Upper lobe of left lung (tissue), 6 donors: ENCODE measurements around the gene PLEKHA5. TPM values are rescaled to one million over a fixed set of nuclear protein-coding genes. Genes with fewer than 3 reads are reported as not detected.
"Not testable (repeated sequence)": the region's sequence is repeated elsewhere in the genome, so short reads cannot be mapped to it uniquely, and the experiment has no call there.

ENCODE experiments used
- ATAC-seq, 2 donors: fragments of 200-7000 bp; cut with Tn5 transposase; one replicate each; pipeline ENCODE4 v1.9.1; 2022; ENCODE audit warnings: mild to moderate bottlenecking in 2 of 2, moderate library complexity in 2 of 2; ENCODE audit not compliant: low FRiP score in 2 of 2
- DNase-seq, 2 donors: peaks; one replicate each; pipeline ENCODE4 v3.0.0-alpha.2; 2019 to 2020
- H3K27ac ChIP-seq, 4 donors: fragments of 200-600 bp; sonication (generic); one replicate each; pipeline ENCODE4 v1.5.1; 2016 to 2019
- H3K27me3 ChIP-seq, 4 donors: fragments of 200-600 bp; sonication (generic); one replicate each; pipeline ENCODE4 v1.5.1; 2017 to 2019
- H3K36me3 ChIP-seq, 4 donors: fragments of 200-600 bp; sonication (generic); one replicate each; pipeline ENCODE4 v1.5.1; 2016 to 2019
- H3K4me1 ChIP-seq, 4 donors: fragments of 200-600 bp; sonication (generic); one replicate each; pipeline ENCODE4 v1.5.1; 2018 to 2019
- H3K4me3 ChIP-seq, 4 donors: fragments of 200-600 bp; sonication (generic); one replicate each; pipeline ENCODE4 v1.5.1; 2017 to 2019; ENCODE audit warnings: mild to moderate bottlenecking in 2 of 4, moderate library complexity in 1 of 4
- H3K9me3 ChIP-seq, 4 donors: fragments of 200-600 bp; sonication (generic); one replicate each; pipeline ENCODE4 v1.5.1; 2018 to 2019
- CTCF ChIP-seq, 6 experiments: fragments of 450-650 bp in 4 of 6; fragments of 200-600 bp in 2 of 6; sonication (generic) in 2 of 6; IDR thresholded peaks; one replicate each; pipeline ENCODE4 v1.5.1; 2016 to 2019; ENCODE audit warnings: antibody characterized with exemption in 6 of 6
- EP300 ChIP-seq, 4 donors: sonication (generic); formaldehyde crosslinking; IDR thresholded peaks; one replicate each; pipeline ENCODE4 v1.5.1; 2017; ENCODE audit warnings: antibody characterized with exemption in 4 of 4, control low read depth in 2 of 4
- POLR2A ChIP-seq, 4 donors: fragments of 450-650 bp; IDR thresholded peaks; one replicate each; pipeline ENCODE4 v1.5.1; 2016 to 2017; ENCODE audit warnings: antibody characterized with exemption in 4 of 4, mild to moderate bottlenecking in 2 of 4
- POLR2AphosphoS5 ChIP-seq, 2 donors: sonication (generic); formaldehyde crosslinking; IDR thresholded peaks; one replicate each; pipeline ENCODE4 v1.5.1; 2017; ENCODE audit warnings: antibody characterized with exemption in 2 of 2
- WGBS, 2 donors: methylation state at CpG; one replicate each; pipeline ENCODE4 v1.1.5; 2017 to 2018; 5-methylcytosine and 5-hydroxymethylcytosine counted together
- total RNA-seq, 6 donors: library from RNA; depleted of rRNA in 4 of 6; stranded (reverse); fragments of >200 nt in 4 of 6; gene quantifications; one replicate each; pipeline versions ENCODE4 v1.1.0 to v1.2.1, GENCODE V29; 2016 to 2021
- donor health status: DM: no; HTN: no; CAD: no; lungs with moderate emphysema.
- donor health status: DM: no; HTN: yes; CAD: no; lungs with severe emphysema.

PLEKHA5 gene
- total RNA-seq, 6 donors from 2014 or later: 18.5 to 89.6 (median 25.9) TPM

GRCh38 chr12:19382111-19382526, 252.6 kb downstream of the PLEKHA5 start:
- no peak for DNase-seq
- H3K4me3 ChIP-seq: no peak overlapping the region
- TF ChIP-seq CTCF (IDR thresholded peaks at IDR 0.05): no peak
- TF ChIP-seq POLR2A (IDR thresholded peaks at IDR 0.05): no peak
- no peak for TF ChIP-seq EP300 (IDR thresholded peaks at IDR 0.05)
- TF ChIP-seq POLR2AphosphoS5 (IDR thresholded peaks at IDR 0.05): no peak
- peak in 1 of 2 donors; percentile 65 for ATAC-seq
- peaks cover 0 to 8% (median 2%) of the 10 kb centered on the region in 4 donors for H3K36me3 ChIP-seq
- H3K27me3 ChIP-seq: no peaks in the 10 kb centered on the region
- no peak overlapping the region for H3K27ac ChIP-seq
- no peaks in the 10 kb centered on the region for H3K9me3 ChIP-seq
- 55 to 66% methylated on average over 4 of the region's 4 CpGs for WGBS, 2 donors
- H3K4me1 ChIP-seq: no peaks in the 10 kb centered on the region

- 86 to 92% methylated on average over 8 to 9 of the region's 9 CpGs for WGBS, 2 donors
- Histone ChIP-seq H3K4me3 (no peak overlapping the region), H3K9me3 (no peaks in the 10 kb centered on the region), H3K36me3 (peaks cover 0 to 8% (median 2%) of the 10 kb centered on the region in 4 donors), H3K27ac (no peak overlapping the region), H3K4me1 (no peaks in the 10 kb centered on the region), H3K27me3 (no peaks in the 10 kb centered on the region)
- DNase-seq (peak in 1 of 2 donors; percentile 7), ATAC-seq (no peak)
- TF ChIP-seq CTCF (IDR thresholded peaks at IDR 0.05) (no peak), POLR2A (IDR thresholded peaks at IDR 0.05) (no peak), POLR2AphosphoS5 (IDR thresholded peaks at IDR 0.05) (no peak), EP300 (IDR thresholded peaks at IDR 0.05) (no peak)
Observed at GRCh38 chr12:19382563-19382962, 253.0 kb downstream of the PLEKHA5 start.

- Histone ChIP-seq H3K4me3 (no peak overlapping the region), H3K27ac (no peak overlapping the region), H3K4me1 (no peaks in the 10 kb centered on the region), H3K36me3 (no peaks in the 10 kb centered on the region), H3K9me3 (no peaks in the 10 kb centered on the region), H3K27me3 (no peaks in the 10 kb centered on the region)
- peak in 1 of 2 donors; percentile 14 for DNase-seq
- TF ChIP-seq POLR2AphosphoS5 (IDR thresholded peaks at IDR 0.05) (no peak), POLR2A (IDR thresholded peaks at IDR 0.05) (no peak), EP300 (IDR thresholded peaks at IDR 0.05) (no peak), CTCF (IDR thresholded peaks at IDR 0.05) (no peak)
- WGBS, 2 donors: 64 to 81% methylated on average over 2 of the region's 2 CpGs
- ATAC-seq: no peak
Observed at GRCh38 chr12:19387161-19387560, 257.6 kb downstream of the PLEKHA5 start.

- Histone ChIP-seq H3K36me3 (no peaks in the 10 kb centered on the region), H3K4me1 (no peaks in the 10 kb centered on the region), H3K9me3 (no peaks in the 10 kb centered on the region), H3K27me3 (no peaks in the 10 kb centered on the region), H3K27ac (no peak overlapping the region), H3K4me3 (no peak overlapping the region)
- ATAC-seq: no peak
- peak in 1 of 2 donors; percentile 44 for TF ChIP-seq POLR2AphosphoS5 (IDR thresholded peaks at IDR 0.05)
- no peak for TF ChIP-seq CTCF (IDR thresholded peaks at IDR 0.05)
- WGBS, 2 donors: 54 to 66% methylated on average over 2 of the region's 2 CpGs
- DNase-seq: peak in 1 of 2 donors; percentile 20
Observed at GRCh38 chr12:19388131-19388549, 258.6 kb downstream of the PLEKHA5 start.

- DNase-seq (no peak), ATAC-seq (no peak)
- WGBS, 2 donors: 83 to 87% methylated on average over 3 of the region's 3 CpGs
- Histone ChIP-seq H3K4me3 (no peak overlapping the region), H3K9me3 (no peaks in the 10 kb centered on the region), H3K27ac (no peak overlapping the region), H3K36me3 (no peaks in the 10 kb centered on the region), H3K27me3 (no peaks in the 10 kb centered on the region), H3K4me1 (no peaks in the 10 kb centered on the region)
- TF ChIP-seq POLR2AphosphoS5 (IDR thresholded peaks at IDR 0.05) (no peak), EP300 (IDR thresholded peaks at IDR 0.05) (no peak), CTCF (IDR thresholded peaks at IDR 0.05) (no peak), POLR2A (IDR thresholded peaks at IDR 0.05) (no peak)
Observed at GRCh38 chr12:19390051-19390598, 260.6 kb downstream of the PLEKHA5 start.

- not testable (repeated sequence) for H3K4me1 ChIP-seq, ATAC-seq, H3K27me3 ChIP-seq, DNase-seq, H3K36me3 ChIP-seq, H3K9me3 ChIP-seq, H3K27ac ChIP-seq, H3K4me3 ChIP-seq
- WGBS, 2 donors: 91 to 92% methylated on average over 8 of the region's 8 CpGs
Observed at GRCh38 chr12:19392644-19393043, 263.1 kb downstream of the PLEKHA5 start.
